GM18870 (cell line): ENCODE data around the gene BICC1.

ENCODE experiments used
- ATAC-seq: cut with Tn5 transposase; IDR thresholded peaks from one replicate; pipeline ENCODE4 v1.9.1; 2021; ENCODE audit warnings: moderate library complexity; ENCODE audit not compliant: unreplicated experiment

BICC1 gene

DNA sequence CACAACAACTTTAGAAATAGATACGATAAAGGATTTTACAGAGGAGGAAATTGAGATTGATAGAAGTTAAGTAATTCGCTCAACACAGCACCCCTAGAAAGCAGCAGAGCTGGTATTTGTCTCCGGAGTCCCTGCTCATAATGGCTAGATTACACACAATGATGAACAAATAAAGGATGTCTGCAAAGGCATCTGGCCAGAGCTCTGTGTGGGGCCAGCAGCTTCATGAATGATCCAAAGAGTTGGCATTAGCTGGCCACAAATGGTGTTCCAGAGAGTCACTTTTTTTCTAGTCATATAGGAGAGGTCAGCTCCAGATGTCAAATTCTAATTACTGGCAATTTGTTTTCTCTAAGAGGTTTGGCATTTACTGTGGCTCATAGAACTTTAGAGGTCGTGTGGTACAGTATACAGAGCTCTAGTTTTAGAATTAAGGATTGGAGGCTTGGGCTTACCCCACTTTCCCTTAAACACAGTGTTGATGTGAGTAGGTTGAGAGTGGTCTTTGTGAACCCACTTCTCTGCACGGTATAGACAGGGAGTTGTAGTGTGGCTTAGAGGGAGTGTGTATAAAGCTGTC, 186.2 kb downstream of the BICC1 start:
- no peak for ATAC-seq

GRCh38 chr10:58700591-58700990, 187.9 kb downstream of the BICC1 start:
- no peak for ATAC-seq

DNA sequence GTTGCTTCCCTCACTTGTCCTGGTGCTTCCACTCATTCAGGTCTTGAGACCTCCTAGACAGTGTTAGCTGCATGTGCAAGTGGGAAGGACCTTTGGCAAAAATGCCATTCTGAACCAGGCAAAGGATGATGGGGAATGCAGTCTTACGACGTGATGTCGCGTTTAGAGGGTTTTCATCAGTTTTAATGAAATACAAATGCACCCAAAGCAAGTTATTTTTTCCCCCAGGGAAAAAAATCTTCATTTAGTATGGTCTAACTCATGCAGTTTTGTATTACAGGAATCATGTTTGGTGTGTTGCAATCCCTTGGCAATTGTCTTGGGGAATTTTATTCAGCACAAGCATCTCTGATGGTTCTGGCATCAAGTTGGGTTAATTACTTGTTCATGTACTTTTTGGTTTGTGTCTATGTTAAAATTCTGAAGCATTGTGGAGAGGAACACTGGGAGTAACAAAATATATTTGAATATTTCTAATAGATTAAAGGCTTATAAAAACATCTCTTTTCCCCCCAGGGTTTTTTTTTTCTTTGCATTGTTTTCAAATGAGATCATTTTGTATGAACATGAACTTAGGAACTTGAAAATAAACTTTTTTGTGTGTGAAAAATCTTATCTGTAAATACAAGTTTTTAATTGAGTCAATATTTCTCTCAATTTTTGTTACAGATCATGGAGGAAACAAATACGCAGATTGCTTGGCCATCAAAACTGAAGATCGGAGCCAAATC, 188.9 kb downstream of the BICC1 start:
- ATAC-seq = no peak

DNA sequence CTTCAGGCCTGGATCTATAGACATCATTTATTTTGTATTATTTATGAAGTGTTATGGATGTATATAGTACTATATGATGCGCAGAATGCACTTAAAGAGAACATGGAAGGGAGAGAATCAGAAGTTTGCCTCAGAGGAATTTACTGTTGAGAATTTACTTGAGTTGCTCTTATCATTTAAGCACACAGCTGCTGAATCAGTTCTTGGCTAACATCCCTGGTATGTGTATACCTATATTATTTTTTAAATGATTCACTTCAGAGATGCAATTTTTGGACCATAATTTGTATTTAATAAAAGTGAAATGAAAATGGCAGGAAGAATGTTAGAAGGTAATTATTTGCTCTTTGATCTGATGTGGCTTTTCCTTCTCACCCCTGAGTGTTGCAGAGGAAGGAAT, 191.6 kb downstream of the BICC1 start:
- no peak for ATAC-seq

DNA sequence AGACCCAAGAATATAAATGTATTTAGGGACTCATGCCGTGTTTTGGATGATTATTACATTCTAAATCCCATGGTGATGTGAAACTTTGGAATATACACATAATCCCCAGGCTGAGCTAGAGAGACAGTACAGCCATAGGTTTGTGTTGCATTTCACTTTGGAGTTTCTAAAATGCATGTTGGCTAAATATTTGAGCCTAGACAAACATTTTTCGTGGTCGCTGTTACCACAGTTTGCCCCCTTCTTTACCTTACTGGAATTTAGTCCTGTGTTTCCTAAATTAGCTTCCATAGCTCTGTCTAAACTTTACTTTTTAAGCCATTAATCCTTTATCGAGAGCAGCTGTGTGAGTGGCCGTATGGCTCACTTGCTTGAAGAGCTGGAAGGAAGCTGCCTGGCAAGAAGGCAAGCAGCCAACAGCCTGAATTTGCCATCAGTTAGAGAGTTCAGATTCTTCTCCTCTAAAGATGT, 192.0 kb downstream of the BICC1 start:
- ATAC-seq = no peak

DNA sequence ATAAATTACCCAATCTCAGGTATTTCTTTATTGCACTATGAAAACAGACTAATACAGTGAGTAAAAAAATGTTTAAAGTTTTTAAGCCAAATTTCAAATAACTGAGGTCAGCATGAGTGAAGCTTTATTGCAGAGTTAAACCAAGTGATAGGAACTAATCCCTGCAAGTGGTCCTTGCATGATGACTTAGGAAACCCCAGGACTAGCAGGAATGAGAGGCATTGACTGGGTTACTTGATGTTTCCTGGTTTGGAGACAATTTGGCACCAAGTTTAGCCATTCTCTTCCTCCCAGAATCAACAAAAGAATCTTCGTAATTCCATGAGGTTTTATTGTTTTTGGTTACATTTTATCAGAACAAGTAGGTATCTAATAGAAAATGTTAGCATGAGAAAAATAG, 194.2 kb downstream of the BICC1 start:
- ATAC-seq = no peak

- ATAC-seq = no peak
Observed at GRCh38 chr10:58712141-58712540, 199.5 kb downstream of the BICC1 start.

DNA sequence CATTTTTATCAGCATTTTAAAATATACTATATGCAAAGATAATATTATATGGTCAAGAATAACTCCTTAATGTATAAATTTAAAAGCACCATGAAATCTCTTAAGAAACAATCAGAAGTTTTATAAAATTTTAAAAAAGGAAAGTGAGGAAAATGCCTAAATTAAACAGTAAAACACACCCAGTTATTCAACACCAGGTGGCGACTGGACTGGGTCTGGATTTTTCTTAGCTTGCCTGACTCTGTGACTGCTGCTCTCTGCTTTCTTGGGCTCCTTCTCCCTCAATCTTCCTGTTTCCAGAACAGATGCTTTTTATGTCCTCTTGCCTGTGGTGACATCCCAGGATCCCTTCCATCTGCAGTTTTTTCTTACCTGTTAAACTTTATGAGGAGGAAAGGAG, 200.3 kb downstream of the BICC1 start:
- ATAC-seq = no peak

GRCh38 chr10:58714409-58714808, 201.7 kb downstream of the BICC1 start:
- no peak for ATAC-seq

GRCh38 chr10:58715061-58715460, 202.4 kb downstream of the BICC1 start:
- ATAC-seq = no peak

DNA sequence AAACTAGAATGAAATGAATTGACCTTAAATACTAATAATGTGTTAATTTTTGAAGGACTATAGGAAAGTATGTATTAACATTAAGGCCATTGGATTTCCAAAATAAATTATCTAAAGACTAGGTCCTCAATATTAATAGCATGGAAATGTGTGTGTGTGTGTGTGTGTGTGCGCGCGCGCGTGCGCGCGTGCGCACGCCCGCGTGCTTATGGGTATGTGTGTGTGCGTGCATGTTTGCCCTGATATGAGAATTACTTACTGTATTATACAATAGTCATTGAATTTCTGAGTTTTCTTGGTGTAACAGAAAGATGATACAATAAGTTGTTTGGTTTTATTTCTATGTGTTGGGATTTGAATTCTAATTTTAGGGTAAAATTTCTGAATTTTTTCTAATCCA, 205.9 kb downstream of the BICC1 start:
- ATAC-seq = no peak

DNA sequence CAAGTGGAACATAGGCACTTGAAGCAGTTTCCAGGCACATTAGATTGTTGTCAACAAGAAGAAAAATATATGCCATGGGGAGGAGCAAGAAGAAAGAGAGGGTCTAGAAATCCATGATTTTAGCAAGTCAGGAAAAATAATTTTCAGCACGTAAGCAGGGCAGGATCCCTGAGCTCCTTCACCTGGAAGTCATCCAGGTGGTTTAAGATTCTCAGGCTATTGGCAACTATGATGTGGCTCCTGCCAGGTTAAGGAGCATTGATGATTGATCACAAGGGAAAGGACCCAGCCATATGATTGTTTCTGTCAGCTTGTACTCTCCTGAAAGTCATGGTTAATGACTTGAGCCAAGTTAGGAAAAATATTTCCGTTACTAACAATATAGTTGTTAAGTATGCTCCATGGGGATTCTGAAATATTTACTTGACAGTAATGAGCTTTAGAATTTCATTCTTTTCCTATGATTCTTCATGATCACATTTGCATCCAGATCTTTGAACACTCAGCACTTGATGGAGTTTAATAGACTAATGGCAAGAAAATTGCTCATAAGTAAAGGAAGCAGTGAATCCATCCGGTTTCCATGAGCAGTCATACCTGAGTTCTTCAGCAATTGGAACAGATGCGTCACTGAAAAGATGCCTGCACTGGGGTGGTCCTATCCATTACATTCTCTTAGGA, 209.1 kb downstream of the BICC1 start:
- ATAC-seq = no peak

GRCh38 chr10:58723186-58723585, 210.5 kb downstream of the BICC1 start:
- ATAC-seq = no peak

- no peak for ATAC-seq
Observed at GRCh38 chr10:58723966-58724365, 211.3 kb downstream of the BICC1 start.

GRCh38 chr10:58724781-58725180, 212.1 kb downstream of the BICC1 start:
- ATAC-seq = no peak

GRCh38 chr10:58725901-58726300, 213.2 kb downstream of the BICC1 start:
- ATAC-seq = no peak

DNA sequence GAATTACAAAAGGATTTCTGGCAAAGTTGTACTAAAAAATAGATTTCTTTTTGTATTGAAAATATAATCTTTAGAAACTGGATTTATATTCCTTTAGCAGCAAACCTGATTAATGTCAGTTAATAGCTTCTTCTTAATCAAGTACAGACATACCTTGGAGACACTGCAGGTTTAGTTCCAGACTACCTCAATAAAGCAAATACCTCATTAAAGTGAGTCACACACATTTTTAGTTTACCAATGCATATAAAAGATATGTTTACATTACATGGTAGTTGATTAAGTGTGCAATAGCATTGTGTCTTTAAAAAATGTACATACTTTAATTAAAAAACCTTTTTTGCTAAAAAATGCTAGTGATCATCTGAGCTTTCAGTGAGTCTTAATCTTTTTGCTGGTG, 215.0 kb downstream of the BICC1 start:
- ATAC-seq = no peak

- no peak for ATAC-seq
Observed at GRCh38 chr10:58731276-58731675, 218.6 kb downstream of the BICC1 start.

- no peak for ATAC-seq
Observed at GRCh38 chr10:58733436-58733835, 220.8 kb downstream of the BICC1 start.

DNA sequence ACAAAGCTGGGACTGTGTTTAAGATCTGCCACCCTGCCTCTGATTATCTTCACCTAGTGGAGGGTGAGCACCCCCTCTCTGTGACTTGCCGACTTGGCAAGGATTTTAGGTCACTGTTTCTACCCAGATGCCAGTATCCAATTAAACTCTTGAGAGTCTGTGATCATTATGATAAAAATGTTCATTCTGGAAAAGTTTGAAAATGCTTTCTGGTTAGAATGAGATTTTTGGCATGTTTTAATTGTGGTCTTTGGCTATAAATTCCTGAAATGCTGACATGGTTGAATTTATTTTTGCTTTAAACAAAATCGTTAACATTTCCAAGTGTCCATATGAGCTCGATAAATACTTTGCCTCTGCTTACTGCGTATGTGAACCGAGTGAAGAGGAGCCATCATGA, 221.4 kb downstream of the BICC1 start:
- no peak for ATAC-seq

DNA sequence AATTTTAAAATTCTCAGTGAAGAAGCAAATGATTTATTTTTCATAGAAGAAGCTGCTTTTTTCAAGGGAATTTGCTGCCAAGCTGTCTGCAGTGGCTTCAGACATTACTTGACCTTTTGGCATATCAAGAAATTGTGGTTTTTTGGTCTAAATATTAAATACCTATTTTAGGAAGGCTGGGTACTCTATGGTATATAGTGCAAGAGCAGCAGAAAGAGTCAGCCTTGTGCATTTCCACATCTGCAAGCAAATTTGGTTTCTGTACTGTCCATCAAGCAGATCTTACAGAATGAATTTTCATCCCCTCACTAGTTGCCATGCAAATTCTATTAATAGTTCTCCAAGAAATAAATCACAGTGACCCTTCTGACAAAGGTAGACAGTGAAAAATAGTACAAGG, 222.0 kb downstream of the BICC1 start:
- ATAC-seq = no peak

- ATAC-seq = no peak
Observed at GRCh38 chr10:58735087-58735486, 222.4 kb downstream of the BICC1 start.
